NCI-H2227 treated with DMSO at 0.1 percent for 48 hours (cell line): ENCODE results near the gene FAM186B.
"Not testable (repeated sequence)": the region's sequence is repeated elsewhere in the genome, so short reads cannot be mapped to it uniquely, and the experiment has no call there.

Source experiments
- DNase-seq: peaks from one replicate; lab custom pipeline; 2025; lab: John Stamatoyannopoulos, UW

FAM186B gene

GRCh38 chr12:49633703-49634345, 28.4 kb upstream of the FAM186B start:
- DNase-seq, result no peak

- DNase-seq, result no peak
Measured at GRCh38 chr12:49632986-49633702, 27.7 kb upstream of the FAM186B start.

- no peak for DNase-seq
Measured at GRCh38 chr12:49632401-49632800, 27.0 kb upstream of the FAM186B start.

DNA sequence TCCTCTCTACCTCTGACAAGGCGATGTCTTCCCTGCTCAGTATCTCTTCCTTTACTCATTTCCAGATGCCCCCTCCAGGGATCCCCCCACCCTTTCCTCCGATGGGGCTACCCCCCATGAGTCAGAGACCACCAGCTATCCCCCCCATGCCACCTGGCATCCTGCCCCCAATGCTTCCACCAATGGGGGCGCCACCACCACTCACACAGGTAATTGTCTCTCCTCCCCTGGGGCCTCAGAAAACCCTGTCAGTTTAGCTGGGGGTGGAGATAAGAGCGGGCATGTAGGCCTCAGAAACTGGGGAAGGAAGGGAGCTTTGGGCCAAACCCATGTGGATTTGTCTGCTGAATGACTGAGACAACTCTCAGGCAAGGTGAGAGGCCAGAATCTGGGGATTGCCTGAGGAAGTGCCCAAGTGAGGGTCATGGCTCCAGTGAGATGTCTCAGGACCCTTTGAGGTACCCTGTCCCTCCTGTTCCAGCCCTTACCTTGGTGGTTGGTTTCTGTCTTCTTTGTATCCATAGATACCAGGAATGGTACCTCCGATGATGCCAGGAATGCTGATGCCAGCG, 26.0 kb upstream of the FAM186B start:
- no peak for DNase-seq

DNA sequence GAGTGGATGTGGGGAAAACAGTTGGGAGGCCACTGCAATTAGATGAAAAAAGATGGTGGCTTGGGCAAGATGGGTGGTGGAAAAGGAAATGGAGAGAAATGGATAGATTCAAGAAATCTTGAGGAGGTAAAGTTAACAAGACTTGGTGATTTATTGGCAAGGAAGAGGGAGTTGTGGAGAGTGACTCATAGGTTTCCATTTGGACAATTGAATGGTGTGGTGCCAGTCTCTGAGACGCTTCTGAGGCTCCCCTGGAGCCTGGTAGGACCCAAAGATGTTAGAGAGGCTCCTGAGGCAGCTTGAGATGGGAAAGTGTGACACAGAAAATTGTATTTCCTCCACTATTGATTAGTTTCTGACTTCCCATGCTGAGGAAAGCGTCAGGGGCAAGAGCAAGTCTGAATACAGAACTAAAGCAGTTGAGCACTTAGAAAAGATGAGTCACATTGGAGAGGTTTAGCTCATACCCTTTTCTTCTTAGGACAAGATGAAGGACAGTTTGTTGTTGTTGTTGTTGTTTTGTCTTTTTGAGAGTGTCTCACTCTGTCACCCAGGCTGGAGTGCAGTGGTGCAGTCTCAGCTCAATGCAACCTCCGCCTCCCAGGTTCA, 22.4 kb upstream of the FAM186B start:
- DNase-seq, result no peak

DNA sequence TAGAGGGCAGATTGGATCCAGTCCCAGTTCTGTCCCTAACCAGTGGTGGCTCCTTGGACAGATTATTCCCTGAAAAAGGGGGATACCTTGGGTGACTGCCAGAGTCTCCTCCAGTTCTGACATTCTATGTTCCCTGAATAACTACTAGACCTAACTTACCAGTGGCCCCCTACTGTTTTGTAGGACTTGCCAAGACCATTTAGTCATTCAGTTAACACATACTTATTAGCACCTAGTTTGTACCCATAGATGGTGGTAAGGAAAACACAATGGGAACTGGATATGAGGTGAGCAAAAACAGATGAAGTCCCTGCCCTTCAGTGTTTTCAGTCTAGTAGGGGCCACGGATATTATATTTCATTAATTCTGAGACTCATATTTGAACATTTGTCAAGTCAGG, 21.4 kb upstream of the FAM186B start:
- no peak for DNase-seq

DNA sequence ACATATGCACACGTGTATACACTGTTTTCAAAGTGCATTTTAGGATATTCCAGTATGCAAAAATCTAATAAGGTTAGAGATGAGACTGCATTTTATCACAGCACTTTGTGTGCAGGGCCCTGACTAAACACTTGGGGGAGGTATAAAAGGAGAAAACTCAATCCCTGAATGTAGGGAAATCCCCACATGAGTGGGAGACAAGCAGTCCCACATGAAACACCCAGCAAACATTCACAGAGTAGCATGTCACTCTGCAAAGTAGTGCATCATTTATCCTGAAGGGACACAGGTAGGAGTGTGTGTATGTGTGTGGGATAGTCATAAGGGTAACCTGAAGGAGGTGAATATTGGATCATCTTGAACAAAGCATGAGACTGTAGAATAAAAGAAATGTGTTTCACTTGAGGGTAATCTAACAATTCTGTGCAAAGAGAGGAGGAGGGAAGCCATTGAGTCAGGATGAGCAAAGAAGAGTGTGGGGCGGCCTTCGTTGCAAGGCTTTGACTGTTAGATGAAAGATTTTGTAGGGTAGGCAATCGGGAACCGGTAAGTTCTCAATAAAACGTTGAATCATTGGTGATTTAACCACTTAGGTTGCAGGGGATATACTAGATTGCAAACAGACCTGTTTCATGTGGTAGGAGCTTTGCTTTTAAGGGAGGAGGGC, 20.9 kb upstream of the FAM186B start:
- DNase-seq, result no peak

DNA sequence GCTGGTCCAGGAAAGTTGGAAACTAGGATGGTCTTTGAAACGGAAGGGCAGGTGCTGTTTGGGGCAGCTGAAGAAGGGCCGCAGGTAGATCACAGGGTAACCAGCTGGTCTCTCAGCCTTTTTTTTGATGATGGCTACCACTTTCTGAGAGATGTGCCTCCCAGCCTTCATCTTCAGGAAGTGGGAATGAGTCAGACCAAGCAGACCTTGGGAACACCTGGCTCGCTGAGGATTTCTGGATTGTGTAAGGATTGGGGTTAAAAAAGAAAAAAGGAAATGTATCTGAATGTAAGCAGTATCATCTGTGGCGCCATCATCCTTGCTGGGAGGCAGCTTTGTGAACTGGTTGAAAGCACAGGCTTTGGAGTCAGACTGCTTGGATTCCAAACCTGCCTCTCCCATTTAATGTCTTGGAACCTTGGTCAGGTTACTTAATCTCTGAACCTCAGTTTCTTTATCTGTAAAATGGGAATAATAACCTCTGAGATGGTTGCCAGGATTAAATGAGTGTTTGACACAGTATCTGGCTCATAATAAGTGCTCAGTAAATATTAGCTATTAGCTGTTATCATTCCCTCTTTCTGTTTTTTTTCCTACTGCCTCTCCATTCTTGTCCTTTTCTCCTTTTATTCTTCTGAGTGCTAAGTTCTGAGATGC, 19.6 kb upstream of the FAM186B start:
- DNase-seq, result no peak

DNA sequence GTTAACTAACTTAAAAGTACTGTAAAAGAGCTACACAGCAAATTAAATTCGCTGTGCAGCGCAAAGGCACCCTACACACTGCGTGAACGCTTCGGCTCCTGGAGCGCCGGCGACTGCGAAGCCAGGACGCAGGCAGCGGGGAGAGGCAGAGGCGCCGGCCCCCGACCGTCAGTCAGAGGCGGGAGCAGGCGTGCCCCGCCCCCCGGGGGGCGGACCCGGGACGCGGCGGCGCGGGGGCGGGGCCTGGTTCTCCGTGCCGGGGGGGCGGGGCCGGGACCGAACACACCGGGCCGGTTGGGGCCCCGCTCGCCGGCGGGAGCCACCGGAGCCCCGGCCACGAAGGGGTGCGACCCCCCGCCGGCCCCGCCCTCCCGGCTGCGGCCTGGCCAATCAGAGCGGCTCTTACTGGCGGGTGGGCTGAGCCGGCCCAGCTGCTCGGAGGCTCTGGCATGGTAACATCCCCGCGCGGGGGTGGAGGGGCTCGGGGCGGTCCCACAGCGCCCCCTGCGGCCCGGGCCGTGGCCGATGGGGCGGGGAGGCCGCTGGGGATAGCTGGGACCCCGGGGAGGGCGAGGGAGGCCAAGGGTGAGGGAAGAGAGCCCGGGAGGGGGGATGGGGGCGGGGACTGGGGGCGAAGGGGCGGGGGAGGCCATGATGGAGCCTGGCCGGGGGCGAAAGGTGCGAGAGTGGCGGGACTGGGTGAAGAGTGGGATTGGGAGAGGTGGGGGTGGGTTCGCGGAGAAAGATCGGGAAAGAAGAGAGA, 17.9 kb upstream of the FAM186B start, which contains the start of gene PRPF40B:
Gene PRPF40B, plus strand, starts transcription at position 420 of the 763 bp plus-strand sequence. Its CDS starts 30 bp downstream, at position 450.
- DNase-seq, result peak; percentile 44

GRCh38 chr12:49622501-49623141, 17.2 kb upstream of the FAM186B start:
- DNase-seq, result no peak

- no peak for DNase-seq
Measured at GRCh38 chr12:49621651-49622500, 16.4 kb upstream of the FAM186B start.

GRCh38 chr12:49619286-49619685, 13.8 kb upstream of the FAM186B start:
- no peak for DNase-seq

DNA sequence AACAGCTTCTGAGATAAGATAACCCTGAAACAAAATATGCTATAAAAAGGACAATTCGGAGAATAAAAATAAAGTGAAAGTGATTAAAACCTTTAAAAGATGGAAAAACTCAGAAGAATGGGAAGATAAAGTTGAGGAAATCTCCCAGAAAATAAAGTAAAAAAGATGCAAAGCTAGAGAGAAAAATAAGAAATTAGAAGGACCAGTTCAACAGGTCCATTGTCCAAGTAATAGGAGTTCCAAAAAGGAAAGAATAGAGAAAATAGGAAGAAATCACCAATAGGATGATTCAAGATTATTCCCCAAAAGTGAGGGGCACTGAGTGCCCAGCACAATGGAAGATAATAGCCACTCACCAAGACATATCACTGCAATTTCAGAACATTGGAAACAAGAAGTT, 13.1 kb upstream of the FAM186B start:
- DNase-seq, result no peak

GRCh38 chr12:49616533-49617219, 11.2 kb upstream of the FAM186B start:
- no peak for DNase-seq

- DNase-seq, result no peak
Measured at GRCh38 chr12:49615725-49616124, 10.3 kb upstream of the FAM186B start.

DNA sequence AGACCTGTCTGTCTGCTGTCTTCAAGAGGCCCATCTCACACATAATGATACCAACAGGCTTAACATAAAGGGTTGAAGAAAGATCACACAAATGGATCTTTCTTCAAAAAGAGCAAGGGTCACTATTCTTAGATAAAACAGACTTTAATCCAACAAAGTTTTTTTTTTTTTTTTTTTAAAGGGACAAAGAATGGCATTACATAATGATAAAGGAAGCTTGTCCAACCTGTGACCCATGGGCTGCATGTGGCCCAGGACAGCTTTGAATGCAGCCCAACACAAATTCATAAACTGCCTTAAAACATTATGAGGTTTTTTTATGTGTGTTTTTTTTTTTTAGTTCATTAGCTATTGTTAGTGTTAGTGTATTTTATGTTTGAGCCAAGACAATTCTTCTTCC, 6.8 kb upstream of the FAM186B start:
- DNase-seq, result no peak

DNA sequence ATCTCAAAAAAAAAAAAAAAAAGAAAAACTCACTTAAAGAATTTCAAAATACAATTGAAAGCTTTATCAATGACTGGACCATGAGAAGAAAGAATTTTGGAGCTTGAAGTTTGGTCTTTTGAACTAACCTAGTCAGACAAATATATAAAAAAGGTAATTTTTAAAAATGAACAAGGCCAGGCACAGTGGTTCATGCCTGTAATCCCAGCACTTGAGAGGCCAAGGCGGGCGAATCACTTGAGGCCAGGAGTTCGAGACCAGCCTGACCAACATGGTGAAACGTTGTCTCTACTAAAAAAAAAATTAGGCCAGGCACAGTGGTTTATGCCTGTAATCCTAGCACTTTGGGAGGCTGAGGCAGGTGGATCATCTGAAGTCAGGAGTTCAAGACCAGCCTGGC, 5.3 kb upstream of the FAM186B start:
- DNase-seq, result not testable (repeated sequence)

- no peak for DNase-seq
Measured at GRCh38 chr12:49609875-49610154, 4.4 kb upstream of the FAM186B start.
